ENCODE results near the gene PRPSAP1.

- TF ChIP-seq CTCF (IDR thresholded peaks at IDR 0.05) (no peak), POLR2A (IDR thresholded peaks at IDR 0.05) (no peak)
These were observed 85.5 kb downstream of the PRPSAP1 start for GRCh38 chr17:76268015-76268749.
